Osteocyte (in vitro differentiated cells): ENCODE measurements around the gene TAX1BP3. TPM values are rescaled to one million over a fixed set of nuclear protein-coding genes. Genes with fewer than 3 reads are reported as not detected.

Source experiments
- DNase-seq: peaks from one replicate; pipeline ENCODE4 v3.0.0; 2021; ENCODE audit warnings: mixed read lengths; ENCODE audit not compliant: unreplicated experiment; ENCODE audit errors: extremely low spot score
- H3K27ac Mint-ChIP-seq: one replicate; pipeline ENCODE4 v1.8.0; 2021; ENCODE audit warnings: mild to moderate bottlenecking, mixed read lengths; ENCODE audit not compliant: unreplicated experiment
- H3K27me3 Mint-ChIP-seq: one replicate; pipeline ENCODE4 v1.8.0; 2021; ENCODE audit warnings: mixed read lengths; ENCODE audit not compliant: unreplicated experiment
- H3K36me3 Mint-ChIP-seq: one replicate; pipeline ENCODE4 v1.8.0; 2021; ENCODE audit warnings: mixed read lengths; ENCODE audit not compliant: unreplicated experiment
- H3K4me1 Mint-ChIP-seq: one replicate; pipeline ENCODE4 v1.8.0; 2021; ENCODE audit warnings: mixed read lengths; ENCODE audit not compliant: unreplicated experiment
- H3K4me3 Mint-ChIP-seq: one replicate; pipeline ENCODE4 v1.8.0; 2021; ENCODE audit warnings: mild to moderate bottlenecking, moderate library complexity, mixed read lengths; ENCODE audit not compliant: unreplicated experiment
- H3K9me3 Mint-ChIP-seq: one replicate; pipeline ENCODE4 v1.8.0; 2021; ENCODE audit warnings: mixed read lengths; ENCODE audit not compliant: unreplicated experiment
- total RNA-seq: library from RNA; stranded (reverse); gene quantifications from 2 replicates; pipeline ENCODE4 v1.2.1, GENCODE V29; 2021
- TF ChIP-seq, protein P1 (sequence below): fragments of 200-600 bp; sonication (generic); IDR thresholded peaks from 2 replicates; pipeline ENCODE4 v1.5.0; 2021; ENCODE audit warnings: antibody characterized with exemption, mild to moderate bottlenecking, moderate library complexity

The TAX1BP3 gene
- total RNA-seq, 1 donor from 2014 or later = 149 TPM

DNA sequence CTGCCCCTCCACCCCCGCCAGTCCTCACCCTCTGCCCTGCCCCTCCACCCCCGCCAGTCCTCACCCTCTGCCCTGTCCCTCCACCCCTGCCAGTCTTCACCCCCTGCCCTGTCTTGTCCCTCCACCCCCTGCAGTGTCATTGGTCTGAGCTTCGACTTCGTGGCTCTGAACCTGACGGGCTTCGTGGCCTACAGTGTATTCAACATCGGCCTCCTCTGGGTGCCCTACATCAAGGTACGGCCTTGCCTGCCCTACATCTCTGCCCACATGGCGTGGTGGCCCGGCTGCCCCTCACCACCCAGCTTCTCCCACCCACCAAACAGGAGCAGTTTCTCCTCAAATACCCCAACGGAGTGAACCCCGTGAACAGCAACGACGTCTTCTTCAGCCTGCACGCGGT, 12.0 kb downstream of the TAX1BP3 start:
- no peak for DNase-seq
- H3K4me3 Mint-ChIP-seq = no peak overlapping the region
- no peaks in the 10 kb centered on the region for H3K9me3 Mint-ChIP-seq
- H3K36me3 Mint-ChIP-seq = peaks cover 3% of the 10 kb centered on the region
- peaks cover 22% of the 10 kb centered on the region for H3K4me1 Mint-ChIP-seq
- no peak overlapping the region for H3K27ac Mint-ChIP-seq
- H3K27me3 Mint-ChIP-seq = no peaks in the 10 kb centered on the region
- TF ChIP-seq, protein P1, sequence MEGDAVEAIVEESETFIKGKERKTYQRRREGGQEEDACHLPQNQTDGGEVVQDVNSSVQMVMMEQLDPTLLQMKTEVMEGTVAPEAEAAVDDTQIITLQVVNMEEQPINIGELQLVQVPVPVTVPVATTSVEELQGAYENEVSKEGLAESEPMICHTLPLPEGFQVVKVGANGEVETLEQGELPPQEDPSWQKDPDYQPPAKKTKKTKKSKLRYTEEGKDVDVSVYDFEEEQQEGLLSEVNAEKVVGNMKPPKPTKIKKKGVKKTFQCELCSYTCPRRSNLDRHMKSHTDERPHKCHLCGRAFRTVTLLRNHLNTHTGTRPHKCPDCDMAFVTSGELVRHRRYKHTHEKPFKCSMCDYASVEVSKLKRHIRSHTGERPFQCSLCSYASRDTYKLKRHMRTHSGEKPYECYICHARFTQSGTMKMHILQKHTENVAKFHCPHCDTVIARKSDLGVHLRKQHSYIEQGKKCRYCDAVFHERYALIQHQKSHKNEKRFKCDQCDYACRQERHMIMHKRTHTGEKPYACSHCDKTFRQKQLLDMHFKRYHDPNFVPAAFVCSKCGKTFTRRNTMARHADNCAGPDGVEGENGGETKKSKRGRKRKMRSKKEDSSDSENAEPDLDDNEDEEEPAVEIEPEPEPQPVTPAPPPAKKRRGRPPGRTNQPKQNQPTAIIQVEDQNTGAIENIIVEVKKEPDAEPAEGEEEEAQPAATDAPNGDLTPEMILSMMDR = no peak

DNA sequence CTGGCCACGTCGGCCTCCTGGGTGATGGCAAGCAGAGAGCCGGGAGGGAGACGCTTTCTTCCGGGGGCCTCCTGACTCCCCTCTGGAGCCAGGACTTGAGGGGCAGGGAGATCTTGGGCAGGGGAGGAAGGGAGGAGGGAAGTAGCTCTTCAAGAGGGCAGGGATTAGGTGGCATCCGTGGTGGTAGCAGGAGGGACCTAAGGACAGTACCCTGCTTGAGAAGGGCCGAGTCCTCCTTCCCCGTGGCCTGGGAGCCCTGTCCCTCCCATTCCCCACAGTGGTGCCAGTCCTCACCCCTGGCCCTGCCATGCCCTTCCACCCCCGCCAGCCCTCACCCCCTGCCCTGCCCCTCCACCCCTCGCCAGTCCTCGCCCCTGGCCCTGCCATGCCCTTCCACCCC, 12.6 kb downstream of the TAX1BP3 start:
- Mint-ChIP-seq H3K27me3 (no peaks in the 10 kb centered on the region), H3K9me3 (no peaks in the 10 kb centered on the region), H3K4me3 (no peak overlapping the region), H3K4me1 (peaks cover 19% of the 10 kb centered on the region), H3K27ac (no peak overlapping the region), H3K36me3 (no peaks in the 10 kb centered on the region)
- no peak for DNase-seq
- TF ChIP-seq, protein P1 = no peak

DNA sequence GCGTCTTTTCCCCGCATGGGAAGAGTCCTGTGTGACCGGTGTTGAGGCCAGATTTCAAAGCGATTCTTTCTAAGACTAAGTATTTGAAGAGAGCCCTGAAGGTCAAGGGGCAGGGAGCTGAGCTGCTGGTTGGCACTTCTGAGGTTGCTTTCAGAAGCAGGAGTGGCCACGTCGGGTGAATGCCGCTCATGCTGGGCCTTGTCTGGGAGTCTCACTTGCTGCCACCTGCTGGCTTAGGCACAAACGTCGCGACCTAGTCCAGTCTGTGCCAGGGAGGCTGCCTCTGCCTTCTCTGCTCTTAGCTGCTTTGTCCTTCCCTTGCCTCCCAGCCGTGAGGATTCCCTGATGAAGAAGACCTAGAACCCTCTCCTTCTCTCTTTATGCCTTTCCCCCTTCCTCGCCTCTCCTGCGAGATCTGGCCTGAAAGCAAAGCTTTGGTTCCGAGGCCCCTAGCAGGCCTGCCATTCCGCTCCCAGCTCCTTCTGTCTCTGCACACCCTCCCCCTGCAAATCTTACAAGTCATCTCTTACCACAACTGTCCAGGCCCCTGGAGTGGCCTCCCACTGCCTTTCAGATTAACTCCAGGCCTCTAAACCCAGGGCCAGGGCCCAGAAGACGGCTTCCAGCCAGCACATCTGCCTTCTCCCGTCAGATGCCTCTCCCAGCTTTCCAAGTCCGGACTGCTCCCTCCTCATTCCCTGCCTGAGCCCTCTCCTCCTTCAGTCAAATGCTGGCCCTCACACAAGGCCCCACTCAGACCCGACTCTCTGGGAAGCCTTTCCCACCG, 20.4 kb downstream of the TAX1BP3 start:
- Mint-ChIP-seq H3K9me3 (no peaks in the 10 kb centered on the region), H3K27me3 (no peaks in the 10 kb centered on the region), H3K36me3 (peaks cover 10% of the 10 kb centered on the region), H3K4me1 (no peaks in the 10 kb centered on the region), H3K4me3 (no peak overlapping the region), H3K27ac (no peak overlapping the region)
- no peak for DNase-seq
- TF ChIP-seq, protein P1 = peak; percentile 54

DNA sequence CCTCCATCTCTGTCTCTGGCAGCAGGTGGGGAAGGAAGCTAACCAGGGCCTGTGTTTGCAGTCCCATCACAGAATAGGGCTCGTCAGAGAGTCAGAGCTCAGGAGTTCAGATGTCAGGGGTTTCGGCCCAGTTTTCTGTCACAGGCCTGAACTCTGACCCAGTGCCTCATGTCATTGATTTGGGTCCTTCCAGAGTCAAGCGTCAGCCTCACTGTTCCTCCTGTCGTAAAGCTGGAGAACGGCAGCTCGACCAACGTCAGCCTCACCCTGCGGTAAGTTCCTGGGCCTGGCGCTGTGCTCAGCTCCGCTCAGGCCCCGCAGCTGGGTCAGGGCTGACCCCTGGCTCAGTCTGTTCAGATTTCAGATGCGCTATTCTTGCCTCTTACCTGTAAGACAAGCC, 21.1 kb downstream of the TAX1BP3 start:
- H3K4me3 Mint-ChIP-seq = no peak overlapping the region
- H3K36me3 Mint-ChIP-seq = peaks cover 13% of the 10 kb centered on the region
- no peak overlapping the region for H3K27ac Mint-ChIP-seq
- no peak for DNase-seq
- H3K4me1 Mint-ChIP-seq = no peaks in the 10 kb centered on the region
- TF ChIP-seq, protein P1 = no peak
- H3K27me3 Mint-ChIP-seq = no peaks in the 10 kb centered on the region
- H3K9me3 Mint-ChIP-seq = no peaks in the 10 kb centered on the region

DNA sequence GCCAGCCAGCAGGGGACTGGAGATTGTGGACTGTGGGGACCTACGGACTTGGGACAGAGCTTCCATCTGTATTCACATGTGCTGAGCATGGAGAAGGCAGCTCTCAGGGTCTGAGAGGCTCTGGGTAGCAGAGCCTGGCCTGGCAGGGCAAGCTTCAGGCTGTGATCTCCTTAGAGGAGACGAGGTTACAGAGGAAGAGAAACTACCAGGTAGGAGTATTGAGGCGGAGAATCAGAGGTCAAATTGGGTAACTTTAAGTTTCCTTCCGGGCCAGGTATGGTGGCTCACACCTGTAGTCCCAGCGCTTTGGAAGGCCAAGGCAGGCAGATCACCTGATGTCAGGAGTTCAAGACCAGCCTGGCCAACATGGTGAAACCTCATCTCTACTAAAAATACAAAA, 23.1 kb downstream of the TAX1BP3 start:
- DNase-seq = no peak
- H3K27me3 Mint-ChIP-seq = no peaks in the 10 kb centered on the region
- no peaks in the 10 kb centered on the region for H3K9me3 Mint-ChIP-seq
- H3K27ac Mint-ChIP-seq = no peak overlapping the region
- no peaks in the 10 kb centered on the region for H3K4me1 Mint-ChIP-seq
- peaks cover 13% of the 10 kb centered on the region for H3K36me3 Mint-ChIP-seq
- TF ChIP-seq, protein P1 = no peak
- no peak overlapping the region for H3K4me3 Mint-ChIP-seq
